Right lobe of liver (tissue), 4 donors: ENCODE data around the gene CRACDL.

Experiments used
- POLR2A ChIP-seq: fragments of 450-650 bp; IDR thresholded peaks from one replicate; pipeline ENCODE4 v1.6.1; 2017; ENCODE audit warnings: antibody characterized with exemption, mild to moderate bottlenecking
- TF ChIP-seq, protein P1 (sequence below), 4 donors: fragments of 200-600 bp in 3 of 4; fragments of 450-650 bp in 1 of 4; IDR thresholded peaks; one replicate each; pipeline versions ENCODE4 v1.5.1 to v1.8.0; 2016 to 2022; ENCODE audit warnings: antibody characterized with exemption in 4 of 4, mild to moderate bottlenecking in 2 of 4
- donor health status: DM: no; HTN: no; CAD: no.
- donor health status: DM: no; HTN: no; CAD: no.
- donor health status: DM: no; HTN: yes; CAD: no.

GRCh38 chr2:98777076-98777475 is 158.9 kb downstream of the CRACDL start:
- TF ChIP-seq, protein P1, sequence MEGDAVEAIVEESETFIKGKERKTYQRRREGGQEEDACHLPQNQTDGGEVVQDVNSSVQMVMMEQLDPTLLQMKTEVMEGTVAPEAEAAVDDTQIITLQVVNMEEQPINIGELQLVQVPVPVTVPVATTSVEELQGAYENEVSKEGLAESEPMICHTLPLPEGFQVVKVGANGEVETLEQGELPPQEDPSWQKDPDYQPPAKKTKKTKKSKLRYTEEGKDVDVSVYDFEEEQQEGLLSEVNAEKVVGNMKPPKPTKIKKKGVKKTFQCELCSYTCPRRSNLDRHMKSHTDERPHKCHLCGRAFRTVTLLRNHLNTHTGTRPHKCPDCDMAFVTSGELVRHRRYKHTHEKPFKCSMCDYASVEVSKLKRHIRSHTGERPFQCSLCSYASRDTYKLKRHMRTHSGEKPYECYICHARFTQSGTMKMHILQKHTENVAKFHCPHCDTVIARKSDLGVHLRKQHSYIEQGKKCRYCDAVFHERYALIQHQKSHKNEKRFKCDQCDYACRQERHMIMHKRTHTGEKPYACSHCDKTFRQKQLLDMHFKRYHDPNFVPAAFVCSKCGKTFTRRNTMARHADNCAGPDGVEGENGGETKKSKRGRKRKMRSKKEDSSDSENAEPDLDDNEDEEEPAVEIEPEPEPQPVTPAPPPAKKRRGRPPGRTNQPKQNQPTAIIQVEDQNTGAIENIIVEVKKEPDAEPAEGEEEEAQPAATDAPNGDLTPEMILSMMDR (IDR thresholded peaks at IDR 0.05): no peak
- TF ChIP-seq POLR2A: no peak
